ENCODE results near the gene CYP46A1.

Gene CYP46A1

DNA sequence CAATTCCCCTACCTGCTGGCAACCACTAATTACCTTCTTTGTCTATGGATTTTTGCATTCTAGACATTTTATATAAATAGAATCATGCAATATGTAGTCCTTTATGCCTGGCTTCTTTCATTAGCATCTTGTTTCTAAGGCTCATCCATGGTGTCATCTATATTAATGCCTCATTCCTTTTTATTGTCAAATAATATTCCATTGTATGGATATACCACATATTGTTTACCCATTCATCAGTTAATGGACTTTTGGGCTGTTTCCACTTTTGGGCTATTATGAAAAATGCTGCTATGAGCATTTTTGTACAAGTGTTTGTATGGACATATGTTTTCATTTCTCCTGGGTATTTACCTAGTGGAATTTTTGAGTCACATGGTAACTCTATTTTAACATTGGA lies 18.0 kb downstream of the CYP46A1 start:
- no peak for TF ChIP-seq CTCF (IDR thresholded peaks at IDR 0.05; ENCODE audit: control insufficient read depth, extremely low read depth, insufficient read depth)
- H3K4me3 ChIP-seq (ENCODE audit: low read depth, low read length): no peak overlapping the region
- no peak for DNase-seq (ENCODE audit: low read depth)

- no peak overlapping the region for H3K4me3 ChIP-seq (ENCODE audit: low read depth, low read length)
- no peak for DNase-seq (ENCODE audit: low read depth)
- no peak for TF ChIP-seq CTCF (IDR thresholded peaks at IDR 0.05; ENCODE audit: control insufficient read depth, extremely low read depth, insufficient read depth)
Observed at GRCh38 chr14:99703381-99703780, 19.3 kb downstream of the CYP46A1 start.

GRCh38 chr14:99704037-99704436 lies 19.9 kb downstream of the CYP46A1 start:
- no peak overlapping the region for H3K4me3 ChIP-seq (ENCODE audit: low read depth, low read length)
- no peak for DNase-seq (ENCODE audit: low read depth)
- TF ChIP-seq CTCF (IDR thresholded peaks at IDR 0.05; ENCODE audit: control insufficient read depth, extremely low read depth, insufficient read depth): no peak

DNA sequence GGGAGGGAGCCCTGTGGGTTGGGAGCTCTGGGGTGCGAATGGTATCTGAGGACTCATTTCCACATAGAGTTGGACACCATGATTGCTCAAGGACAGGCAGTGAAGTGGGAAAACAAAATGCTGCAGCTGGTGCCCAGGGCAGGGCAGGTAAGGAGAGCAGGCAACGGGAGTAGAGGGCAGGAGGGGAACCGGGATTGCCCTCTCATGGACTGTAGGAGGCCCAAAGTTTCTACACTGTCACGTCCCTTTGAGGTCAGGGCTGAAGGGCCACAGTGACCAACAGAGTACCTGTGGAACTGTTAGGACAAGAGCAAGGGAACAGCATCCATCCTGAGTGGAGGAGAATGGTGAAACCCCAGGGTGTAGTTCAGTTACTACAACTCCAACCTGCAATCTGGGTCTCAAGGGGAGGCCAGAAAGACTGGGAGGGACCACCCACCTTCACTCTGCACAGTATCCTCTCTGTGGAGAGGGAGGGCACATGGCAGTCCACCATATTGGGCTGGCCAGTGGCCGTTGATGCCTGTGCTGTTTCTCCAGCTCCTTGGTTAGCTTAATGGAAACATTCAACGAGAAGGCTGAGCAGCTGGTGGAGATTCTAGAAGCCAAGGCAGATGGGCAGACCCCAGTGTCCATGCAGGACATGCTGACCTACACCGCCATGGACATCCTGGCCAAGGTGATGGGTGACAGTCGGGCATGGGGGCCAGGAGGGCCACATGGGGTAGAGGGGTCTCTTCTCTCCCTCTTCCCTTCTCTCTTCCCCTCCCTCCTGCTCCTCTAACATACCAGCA lies 22.2 kb downstream of the CYP46A1 start:
- no peak overlapping the region for H3K4me3 ChIP-seq (ENCODE audit: low read depth, low read length)
- TF ChIP-seq CTCF (IDR thresholded peaks at IDR 0.05; ENCODE audit: control insufficient read depth, extremely low read depth, insufficient read depth): no peak
- no peak for DNase-seq (ENCODE audit: low read depth)

- no peak for TF ChIP-seq CTCF (IDR thresholded peaks at IDR 0.05; ENCODE audit: control insufficient read depth, extremely low read depth, insufficient read depth)
- no peak for DNase-seq (ENCODE audit: low read depth)
- no peak overlapping the region for H3K4me3 ChIP-seq (ENCODE audit: low read depth, low read length)
Observed at GRCh38 chr14:99707420-99707819, 23.3 kb downstream of the CYP46A1 start.

DNA sequence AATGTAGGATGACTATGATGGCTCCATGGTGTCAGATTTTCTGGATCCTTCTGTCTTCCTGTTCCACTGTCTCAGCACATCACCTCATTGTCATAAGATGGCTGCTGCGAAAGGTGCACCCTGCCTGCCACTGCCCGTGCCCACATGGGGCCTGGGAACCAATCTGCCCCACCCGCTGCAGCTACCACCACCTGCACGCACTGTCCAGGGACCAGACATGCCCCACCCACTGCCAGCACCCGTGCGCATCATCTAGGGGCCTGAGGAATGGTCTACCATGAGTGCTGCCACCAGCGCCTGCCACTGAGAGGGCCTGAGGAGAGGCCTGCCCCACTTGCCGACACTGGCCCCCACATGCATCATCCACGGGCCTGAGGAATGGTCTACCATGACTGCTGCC lies 23.8 kb downstream of the CYP46A1 start:
- TF ChIP-seq CTCF (IDR thresholded peaks at IDR 0.05; ENCODE audit: control insufficient read depth, extremely low read depth, insufficient read depth): no peak
- H3K4me3 ChIP-seq (ENCODE audit: low read depth, low read length): no peak overlapping the region
- DNase-seq (ENCODE audit: low read depth): no peak

GRCh38 chr14:99708449-99708848 lies 24.4 kb downstream of the CYP46A1 start:
- no peak overlapping the region for H3K4me3 ChIP-seq (ENCODE audit: low read depth, low read length)
- no peak for TF ChIP-seq CTCF (IDR thresholded peaks at IDR 0.05; ENCODE audit: control insufficient read depth, extremely low read depth, insufficient read depth)
- DNase-seq (ENCODE audit: low read depth): no peak

All from LNCaP clone FGC (cell line).